Measurements from ENCODE around the gene C1orf94.

- TF ChIP-seq PRDM15 (CRISPR knock-in tag; IDR thresholded peaks at IDR 0.05) (no peak), SIN3A (IDR thresholded peaks at IDR 0.05; ENCODE audit: low read depth, low read length) (no peak)
These were observed 11.8 kb upstream of the C1orf94 start, which contains the start of gene CSMD2 for GRCh38 chr1:34164771-34165391.

All from GM12878 (cell line).